Posterior cingulate gyrus (tissue), 11 donors: ENCODE results near the gene WRAP73.
A peak's percentile ranks its signal among the peaks of the same experiment; 100 is the strongest.

Source experiments
- DNase-seq, 10 donors: peaks; one replicate each; pipeline versions ENCODE4 v3.0.0 to v3.0.0-alpha.2; 2020 to 2021; ENCODE audit warnings: mixed read lengths in 3 of 10
- intact Hi-C: fragments of 100-400 bp; cut with DNase I; formaldehyde crosslinking; loops from one replicate; pipeline ENCODE4 v1.15.1; 2023

WRAP73 gene

GRCh38 chr1:3603571-3604467 is 46.1 kb downstream of the WRAP73 start:
- intact Hi-C loops = no loop called here
- no peak for DNase-seq

DNA sequence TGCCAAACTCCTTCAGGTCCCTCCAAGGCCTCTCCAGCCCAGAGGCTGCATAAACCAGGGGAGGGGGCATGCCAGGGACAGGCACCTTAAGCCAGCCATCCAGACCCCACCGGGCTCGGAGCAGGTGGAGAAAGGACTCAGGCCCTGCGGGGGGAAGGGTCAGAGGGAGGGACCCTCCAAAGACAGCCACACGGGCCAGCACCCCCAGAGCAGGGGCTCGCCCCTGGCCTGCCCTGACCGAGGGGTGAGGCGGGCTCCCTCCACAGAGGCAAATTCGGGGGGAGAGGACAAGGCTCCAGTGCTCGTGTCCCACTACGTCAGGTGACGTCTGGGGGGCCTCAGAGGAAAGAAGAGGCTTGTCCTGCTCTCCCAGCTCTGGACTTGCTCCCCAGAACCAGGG is 46.7 kb downstream of the WRAP73 start:
- intact Hi-C loops = no loop called here
- DNase-seq = no peak

DNA sequence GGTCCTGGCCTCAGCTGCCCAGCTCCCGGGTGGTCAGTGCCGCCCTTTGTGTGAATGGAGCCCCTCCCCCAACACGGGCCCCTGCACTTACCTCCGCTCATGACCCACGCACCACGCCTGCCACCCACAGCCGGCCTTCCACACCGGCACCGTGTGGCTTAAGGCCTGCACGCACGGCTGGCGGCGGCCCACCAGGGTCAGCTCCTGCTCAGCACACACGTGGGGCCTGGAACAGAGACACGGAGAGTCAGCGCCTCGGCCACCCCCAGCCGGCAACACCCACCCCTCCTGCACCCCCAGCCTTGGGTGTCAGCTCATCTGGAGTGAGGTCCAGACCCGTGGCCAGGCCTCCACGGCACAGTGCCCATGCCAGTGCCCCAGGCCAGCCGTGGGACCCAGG is 47.5 kb downstream of the WRAP73 start:
- intact Hi-C loops = no loop called here
- DNase-seq = no peak

- no peak for DNase-seq
- intact Hi-C loops = no loop called here
These were observed 48.2 kb downstream of the WRAP73 start for GRCh38 chr1:3601743-3602142.

- DNase-seq = no peak
- intact Hi-C loops = no loop called here
These were observed 49.5 kb downstream of the WRAP73 start for GRCh38 chr1:3600354-3600753.

- DNase-seq = no peak
- intact Hi-C loops = no loop called here
These were observed 50.1 kb downstream of the WRAP73 start for GRCh38 chr1:3599816-3600215.

DNA sequence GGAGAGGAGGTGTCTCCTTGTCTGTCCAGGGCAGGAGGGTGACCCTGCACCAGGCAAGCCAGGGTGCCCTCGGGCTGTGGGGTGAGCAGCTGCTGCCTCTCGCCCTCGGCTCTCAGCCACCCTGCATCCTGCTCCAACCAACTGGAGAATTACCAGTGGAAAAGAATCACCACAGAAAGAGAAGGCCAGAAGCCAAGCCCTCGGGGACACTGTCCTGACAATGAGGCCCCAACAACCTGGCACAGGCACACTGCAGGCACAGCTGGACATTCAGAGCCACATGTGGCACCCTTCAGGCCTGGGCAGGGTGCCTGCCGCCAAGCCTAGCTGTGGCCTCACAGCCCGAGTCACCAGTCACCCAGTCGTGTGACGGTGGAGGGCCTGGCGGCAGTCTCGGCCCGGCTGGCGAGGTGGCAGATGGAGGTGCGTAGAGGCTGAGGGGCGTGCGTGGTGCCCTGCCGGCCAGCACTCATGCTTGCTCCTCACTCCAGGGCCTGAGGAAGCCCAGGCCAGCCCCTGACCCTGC is 50.6 kb downstream of the WRAP73 start:
- peak in 1 of 10 donors; percentile 29 for DNase-seq
- intact Hi-C loops = no loop called here

DNA sequence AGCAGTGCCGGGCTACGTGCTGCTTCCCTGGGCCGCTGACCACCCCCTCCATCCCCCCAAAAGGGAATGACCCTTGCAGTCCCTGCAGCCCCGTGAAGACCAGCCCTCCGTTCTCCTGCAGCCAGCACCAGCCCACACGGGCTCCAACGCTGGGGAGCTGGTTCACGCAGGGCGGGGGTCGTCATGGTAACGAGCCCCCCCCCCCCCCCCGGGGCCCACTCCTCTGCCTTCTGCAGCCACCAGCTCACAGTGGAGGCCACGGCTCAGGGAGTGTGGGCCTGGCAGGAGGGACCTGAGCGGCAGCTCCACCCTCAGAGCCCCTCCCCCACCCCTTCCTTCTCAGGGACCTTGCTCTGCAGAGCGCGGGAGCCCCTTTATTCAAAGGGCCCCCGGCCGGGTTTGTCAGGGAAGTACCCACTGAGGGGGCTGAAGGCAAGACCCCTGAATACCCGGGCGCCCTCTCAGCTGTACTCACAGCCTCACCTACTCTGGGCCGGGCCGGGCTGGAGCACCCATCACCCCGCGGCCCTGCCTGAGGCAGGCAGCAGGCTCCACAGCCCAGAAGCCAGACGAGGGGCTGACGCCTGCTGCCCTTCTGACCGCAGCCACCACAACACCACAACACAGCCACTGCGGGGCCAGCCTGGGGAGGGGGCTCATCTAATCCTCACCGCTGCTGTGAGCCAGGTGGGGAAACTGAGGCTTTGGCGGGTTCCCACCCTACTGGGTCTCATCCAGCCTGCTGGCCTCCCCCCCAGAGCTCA is 51.2 kb downstream of the WRAP73 start:
- no peak for DNase-seq
- intact Hi-C loops = no loop called here

GRCh38 chr1:3598051-3598491 is 51.8 kb downstream of the WRAP73 start:
- DNase-seq = no peak
- intact Hi-C loops = no loop called here

GRCh38 chr1:3597599-3597964 is 52.3 kb downstream of the WRAP73 start:
- intact Hi-C loops = loop anchor here (2.0 kb wide), 1 partner anchor 27 kb away; no protein-coding TSS in a partner anchor

GRCh38 chr1:3596663-3597598 is 53.0 kb downstream of the WRAP73 start:
- no peak for DNase-seq
- intact Hi-C loops = loop anchor here (2.0 kb wide), 1 partner anchor 26 kb away; no protein-coding TSS in a partner anchor

More at GRCh38 chr1:3597599-3597964, 52.3 kb downstream of the WRAP73 start:
- DNase-seq = no peak

DNA sequence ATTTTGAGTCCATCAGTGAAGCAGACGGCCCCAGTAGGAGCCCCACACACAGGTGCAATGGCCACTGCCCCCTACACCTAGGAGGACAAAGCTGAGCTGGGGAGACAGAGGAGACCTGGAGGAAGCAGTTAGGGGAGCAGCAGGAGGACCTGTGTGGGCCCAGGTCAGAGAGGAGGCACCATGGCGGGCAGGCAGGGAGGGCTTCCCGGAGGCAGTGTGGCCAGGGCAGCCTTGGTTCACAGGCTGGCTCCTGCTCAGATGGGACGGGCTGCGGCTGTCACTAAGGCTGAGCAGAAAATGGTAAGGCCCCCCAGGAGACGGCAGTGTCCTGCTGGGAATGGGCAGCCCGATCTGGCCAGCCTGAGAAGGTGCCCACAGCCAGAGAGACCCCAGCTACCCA is 54.0 kb downstream of the WRAP73 start:
- intact Hi-C loops = loop anchor here (2.0 kb wide), 1 partner anchor 25 kb away; no protein-coding TSS in a partner anchor
- DNase-seq = no peak

DNA sequence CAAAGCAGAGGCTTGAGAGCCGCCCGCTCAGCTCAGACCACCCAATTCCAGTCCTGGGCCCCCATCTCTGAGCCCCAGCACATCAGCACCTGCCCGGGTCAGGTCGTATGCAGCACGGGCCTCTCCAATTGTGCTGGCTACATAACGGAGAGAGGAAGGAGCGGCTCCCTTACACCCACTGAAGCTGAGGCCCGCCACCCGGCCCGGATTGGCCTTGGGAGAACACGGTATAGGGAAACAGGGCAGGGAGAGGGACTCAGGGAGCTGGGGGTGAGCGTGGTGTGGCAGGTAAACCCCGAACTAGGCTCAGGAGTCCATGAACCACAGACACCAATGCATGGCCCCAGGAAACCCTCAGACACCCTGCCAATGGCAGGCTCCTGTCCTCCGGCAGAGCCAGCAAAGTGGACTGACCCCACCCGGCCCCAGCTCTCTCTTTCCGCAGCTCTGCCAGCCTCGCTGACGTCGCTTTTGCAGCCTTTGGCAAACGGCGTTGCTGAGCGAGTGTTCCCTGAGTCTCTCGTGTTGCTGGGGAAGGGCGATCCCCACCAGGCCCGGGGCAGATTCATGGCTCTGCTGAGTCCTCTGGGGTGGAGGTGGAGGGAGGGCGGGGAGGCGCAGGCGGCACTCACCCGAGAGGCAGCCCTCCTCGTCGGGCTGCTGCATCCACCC is 55.1 kb downstream of the WRAP73 start:
- peak in 1 of 10 donors; percentile 30 for DNase-seq
- intact Hi-C loops = no loop called here

DNA sequence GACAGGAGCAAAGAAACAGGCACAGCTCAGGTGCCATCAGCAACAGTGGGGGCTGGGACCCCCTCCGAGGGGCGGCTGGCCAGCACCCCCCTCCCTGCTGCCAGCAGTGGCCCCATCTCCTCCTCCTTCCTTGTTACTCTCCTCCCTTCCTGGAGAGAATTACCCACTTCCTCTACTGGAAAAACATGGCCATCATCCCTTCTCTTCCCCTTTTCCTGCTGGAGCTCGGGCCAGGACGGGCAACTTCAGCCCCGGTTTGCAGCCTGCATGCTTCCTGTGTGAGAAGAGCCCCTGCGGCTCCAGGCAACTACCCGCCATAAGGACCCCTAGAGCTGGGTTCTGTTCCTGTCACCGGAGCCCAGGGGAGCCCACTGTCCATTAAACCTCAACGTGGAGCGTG is 56.2 kb downstream of the WRAP73 start:
- DNase-seq = no peak
- intact Hi-C loops = no loop called here

DNA sequence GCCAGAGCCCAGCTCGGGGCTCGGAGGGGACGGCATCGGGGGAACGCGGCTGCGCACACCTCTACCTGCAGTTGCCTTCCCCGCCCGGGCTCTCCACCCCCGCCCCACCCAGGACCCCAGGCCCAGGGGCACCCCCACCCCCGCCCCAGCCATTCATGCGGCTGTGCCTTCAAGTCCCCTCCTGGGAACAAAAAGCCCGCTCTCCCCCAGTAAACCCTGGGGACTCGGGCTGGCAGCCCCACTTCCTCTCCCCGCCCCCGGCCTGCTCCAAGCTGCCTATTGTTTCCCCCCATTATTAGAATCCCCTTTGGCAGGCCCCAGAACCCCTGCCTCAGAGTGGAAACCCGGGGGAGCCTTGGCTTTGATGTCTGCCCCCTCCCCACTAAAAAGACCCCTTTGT is 56.6 kb downstream of the WRAP73 start:
- no peak for DNase-seq
- intact Hi-C loops = no loop called here

DNA sequence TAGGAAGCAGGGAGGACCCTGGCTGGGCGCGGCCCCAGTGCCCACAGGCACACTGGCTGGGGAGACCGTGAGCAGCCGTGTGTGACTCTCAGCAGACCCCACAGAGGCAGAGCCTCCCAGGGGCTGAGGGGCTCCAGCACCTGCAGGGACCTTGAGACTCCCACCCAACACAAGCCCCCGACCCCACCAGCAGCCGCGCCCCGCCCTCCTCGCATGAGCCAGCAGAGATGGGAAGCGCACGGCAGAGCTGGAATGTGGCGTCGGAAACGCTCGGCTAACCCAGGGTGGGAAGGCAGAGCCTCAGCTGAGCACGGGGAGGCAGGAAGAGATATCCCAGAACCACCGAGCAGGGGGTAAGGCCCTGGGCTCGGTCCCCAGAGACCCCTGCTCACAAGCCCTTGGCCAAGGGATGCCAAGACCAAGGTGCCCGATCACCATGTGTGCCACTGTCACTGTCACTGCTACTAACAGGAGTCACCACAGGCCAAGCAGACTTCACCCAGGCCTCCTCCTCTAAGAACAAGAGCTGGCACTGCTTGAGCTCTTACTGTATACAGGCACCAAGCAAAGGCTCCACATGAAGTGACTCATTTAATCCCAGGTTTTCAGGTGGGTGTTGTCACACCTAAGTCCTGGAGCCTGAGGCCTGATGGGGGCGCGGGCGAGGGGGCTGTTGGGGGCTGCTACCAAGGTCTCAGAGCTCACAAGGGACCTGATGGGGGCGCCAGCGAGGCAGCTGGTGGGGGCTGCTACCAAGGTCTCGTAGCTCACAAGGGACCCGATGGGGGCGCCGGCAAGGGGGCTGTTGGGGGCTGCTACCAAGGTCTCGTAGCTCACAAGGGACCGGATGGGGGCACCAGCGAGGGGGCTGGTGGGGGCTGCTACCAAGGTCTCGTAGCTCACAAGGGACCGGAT is 58.7 kb downstream of the WRAP73 start:
- DNase-seq = no peak
- intact Hi-C loops = no loop called here

DNA sequence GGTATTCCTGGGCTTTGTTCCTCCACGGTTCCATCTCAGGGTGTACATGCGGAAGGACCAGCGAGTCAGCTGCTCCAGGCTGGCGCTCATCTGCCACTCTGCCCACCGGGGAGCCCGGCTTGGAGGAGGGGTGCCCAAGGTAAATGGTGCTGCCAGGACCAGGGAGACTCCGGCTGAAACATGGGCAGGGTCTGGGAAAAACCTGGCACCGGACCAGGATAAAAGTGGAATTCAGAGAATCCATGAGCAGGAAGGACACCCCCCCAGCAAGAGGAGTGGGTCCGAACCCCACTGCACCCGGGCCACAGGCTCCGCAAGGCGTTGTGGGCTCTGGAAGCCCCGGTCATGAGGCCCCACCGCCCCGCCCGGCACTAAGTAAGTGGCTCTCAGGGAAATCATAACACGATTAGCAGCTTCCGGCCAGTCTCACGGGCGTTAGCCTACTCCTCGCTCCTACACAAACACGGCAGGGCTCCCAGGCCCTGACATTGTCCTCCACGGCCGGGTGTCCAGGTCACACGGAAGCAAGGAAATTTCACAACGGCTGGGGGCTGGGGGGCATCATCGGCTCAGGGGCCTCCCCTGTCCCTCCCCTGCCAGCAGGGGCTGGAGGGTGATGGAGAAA is 59.7 kb downstream of the WRAP73 start:
- intact Hi-C loops = no loop called here
- DNase-seq = no peak

DNA sequence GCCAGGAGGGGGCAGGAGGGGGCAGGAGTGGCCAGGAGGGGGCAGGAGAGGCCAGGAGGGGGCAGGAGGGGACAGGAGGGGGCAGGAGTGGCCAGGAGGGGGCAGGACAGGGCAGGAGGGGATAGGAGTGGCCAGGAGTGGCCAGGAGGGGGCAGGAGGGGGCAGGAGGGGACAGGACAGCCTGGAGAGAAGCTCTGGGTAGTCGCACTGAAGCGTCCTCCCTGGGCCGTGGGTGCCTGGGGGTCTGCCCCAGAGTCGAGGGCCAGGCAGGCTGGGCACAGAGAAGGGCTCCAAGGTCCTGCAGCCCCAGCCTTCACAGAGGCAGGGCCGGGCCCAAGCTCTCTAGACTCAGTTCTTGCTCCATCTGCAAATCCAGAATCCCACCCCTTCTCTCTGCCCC is 61.5 kb downstream of the WRAP73 start:
- no peak for DNase-seq
- intact Hi-C loops = no loop called here
